Hematopoietic multipotent progenitor cell (in vitro differentiated cells): ENCODE data around the gene C2orf66. TPM values are rescaled to one million over a fixed set of nuclear protein-coding genes. Genes with fewer than 3 reads are reported as not detected.

ENCODE experiments used
- DNase-seq, 3 donors: peaks; one replicate each; pipeline ENCODE4 v3.0.0-alpha.2; 2011 to 2015; ENCODE audit warnings: low read depth in 2 of 3, low spot score in 2 of 3
- small RNA-seq: library from RNA; depleted of rRNA; stranded (forward); fragments of <200 nt; gene quantifications from one replicate; pipeline ENCODE3, GENCODE V24; 2012
- total RNA-seq: library from RNA; depleted of rRNA; stranded (reverse); fragments of >200 nt; gene quantifications from one replicate; pipeline ENCODE4 v1.2.3, GENCODE V29; 2012

Gene C2orf66
- total RNA-seq, 1 donor, result 0.27 TPM

DNA sequence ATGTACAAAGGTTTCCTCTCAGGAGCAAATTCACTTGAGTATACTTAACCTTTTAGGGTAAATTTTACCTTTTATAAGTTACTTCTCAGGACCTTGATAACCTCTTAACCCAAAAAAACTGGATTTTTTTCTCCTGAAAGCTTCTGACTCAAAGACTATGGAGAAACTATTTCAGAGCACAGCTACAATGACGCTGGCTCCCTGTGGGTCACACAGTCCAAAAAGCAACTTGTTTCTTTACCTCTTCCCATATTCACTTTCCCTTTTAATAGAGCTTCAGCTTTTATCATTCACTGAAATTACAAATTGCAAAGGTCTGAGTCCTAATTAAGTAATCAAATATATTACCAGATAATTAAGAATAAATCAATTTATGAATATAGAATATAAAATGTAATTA, 42.1 kb downstream of the C2orf66 start:
- DNase-seq, result no peak

DNA sequence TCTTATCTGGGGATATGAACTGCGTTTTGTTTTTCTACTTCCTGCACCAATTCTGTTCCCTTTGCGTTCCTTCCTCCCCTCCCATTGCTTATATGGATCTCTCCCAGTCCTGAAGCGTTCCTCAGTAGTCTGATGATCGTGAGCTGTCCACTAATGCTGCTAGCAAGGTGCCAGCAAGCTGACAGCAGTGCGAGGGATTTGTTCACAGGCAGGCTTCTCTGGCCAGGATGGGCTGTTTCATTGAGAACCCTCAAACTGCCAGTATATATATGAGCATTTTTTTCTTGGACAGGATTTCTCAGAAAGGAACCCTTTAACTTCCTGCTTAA, 49.8 kb downstream of the C2orf66 start:
- no peak for DNase-seq

DNA sequence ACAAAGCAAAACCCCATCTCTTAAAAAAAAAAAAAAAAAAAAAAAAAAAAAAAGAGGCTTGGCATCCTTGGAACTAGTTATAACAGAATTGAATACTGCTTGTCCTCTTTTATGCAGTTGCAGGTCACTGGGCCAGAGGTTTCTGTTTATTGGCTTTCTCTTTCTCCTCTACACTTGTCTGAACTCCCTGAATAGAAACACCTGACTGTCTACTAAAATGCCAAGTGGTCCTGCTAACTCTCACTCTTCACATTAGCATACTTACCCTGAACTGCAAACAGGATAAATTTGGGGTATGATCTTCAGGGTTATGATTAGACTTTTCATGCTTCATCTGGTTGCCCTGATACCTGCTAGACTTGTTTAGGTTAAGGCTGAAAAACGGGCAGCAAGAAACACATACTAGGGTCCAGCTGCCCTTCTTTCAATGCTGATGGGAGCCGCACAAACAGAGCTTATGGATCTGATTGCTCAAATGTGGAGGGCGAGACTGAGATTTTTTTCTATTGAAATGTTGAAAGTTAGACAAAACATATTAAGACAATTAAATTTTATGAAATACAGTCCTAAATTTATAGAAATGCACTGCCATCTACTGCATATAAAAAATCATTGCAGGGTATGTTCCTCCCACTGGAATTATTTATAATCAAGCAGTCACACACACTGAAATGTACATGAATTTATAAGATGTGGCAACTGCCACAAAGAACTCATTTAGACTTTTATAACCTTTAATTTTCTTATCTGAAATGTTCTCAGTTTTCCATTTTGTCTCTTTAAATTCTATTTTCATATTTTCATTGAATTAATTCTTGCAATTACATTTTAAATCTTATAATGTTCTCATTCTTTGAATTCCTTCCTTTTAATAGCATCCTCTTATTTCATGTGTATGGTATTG, 50.4 kb downstream of the C2orf66 start:
- peak in 2 of 3 donors; percentile 7 to 39 for DNase-seq

Small RNAs within 50 kb of the gene (small RNA-seq; reads per million reads assigned to genes)
- not detected for gene AC012486.1

Other genes starting within 250 kb of the C2orf66 start
- 0.27 TPM for gene HECW2, start 215.8 kb downstream of the C2orf66 start, total RNA-seq
- gene CCDC150, start 169.6 kb downstream of the C2orf66 start, total RNA-seq, result 0.81 TPM
- 29.4 TPM for gene GTF3C3, start 9.7 kb downstream of the C2orf66 start, total RNA-seq
- gene PGAP1, start 117.4 kb upstream of the C2orf66 start, total RNA-seq, result 3.2 TPM